ENCODE data around the gene OLAH.

OLAH gene

DNA sequence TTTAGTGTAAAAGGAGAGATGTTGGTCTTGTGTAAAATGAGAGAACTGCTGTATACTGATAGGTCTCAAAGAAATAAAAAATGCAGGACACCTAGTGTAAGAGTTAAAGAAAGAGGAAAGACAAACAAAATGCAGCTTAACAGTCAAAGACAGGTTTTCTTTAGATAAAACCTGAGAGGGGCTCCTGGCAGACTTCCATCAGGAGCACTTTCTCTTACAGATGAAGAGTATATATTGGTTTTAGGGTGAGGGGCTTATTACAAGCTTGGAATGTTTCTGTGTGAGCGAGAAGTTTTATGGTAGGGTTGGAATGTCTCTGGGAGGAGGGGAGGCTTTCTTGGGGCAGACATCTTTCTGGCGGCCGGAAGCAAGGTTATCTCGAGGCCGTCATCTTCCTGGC is 28.6 kb downstream of the OLAH start:
- no peak for DNase-seq

DNA sequence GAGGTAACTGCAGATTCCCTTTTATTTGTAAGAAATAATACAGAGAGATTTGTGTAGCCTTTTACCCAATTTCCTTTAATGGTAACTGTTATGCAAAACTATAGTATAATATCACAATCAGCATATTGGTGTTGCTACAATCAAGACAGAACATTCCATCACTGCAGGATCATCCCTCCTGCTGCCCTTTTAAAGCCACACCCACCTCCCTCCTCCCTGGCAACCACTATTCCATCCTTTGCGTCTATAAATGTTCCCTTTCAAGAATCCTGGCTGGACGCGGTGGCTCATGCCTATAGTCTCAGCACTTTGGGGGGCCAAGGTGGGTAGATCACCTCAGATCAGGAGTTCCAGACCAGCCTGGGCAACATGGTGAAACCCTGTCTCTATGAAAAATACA is 31.7 kb downstream of the OLAH start:
- DNase-seq, result no peak

DNA sequence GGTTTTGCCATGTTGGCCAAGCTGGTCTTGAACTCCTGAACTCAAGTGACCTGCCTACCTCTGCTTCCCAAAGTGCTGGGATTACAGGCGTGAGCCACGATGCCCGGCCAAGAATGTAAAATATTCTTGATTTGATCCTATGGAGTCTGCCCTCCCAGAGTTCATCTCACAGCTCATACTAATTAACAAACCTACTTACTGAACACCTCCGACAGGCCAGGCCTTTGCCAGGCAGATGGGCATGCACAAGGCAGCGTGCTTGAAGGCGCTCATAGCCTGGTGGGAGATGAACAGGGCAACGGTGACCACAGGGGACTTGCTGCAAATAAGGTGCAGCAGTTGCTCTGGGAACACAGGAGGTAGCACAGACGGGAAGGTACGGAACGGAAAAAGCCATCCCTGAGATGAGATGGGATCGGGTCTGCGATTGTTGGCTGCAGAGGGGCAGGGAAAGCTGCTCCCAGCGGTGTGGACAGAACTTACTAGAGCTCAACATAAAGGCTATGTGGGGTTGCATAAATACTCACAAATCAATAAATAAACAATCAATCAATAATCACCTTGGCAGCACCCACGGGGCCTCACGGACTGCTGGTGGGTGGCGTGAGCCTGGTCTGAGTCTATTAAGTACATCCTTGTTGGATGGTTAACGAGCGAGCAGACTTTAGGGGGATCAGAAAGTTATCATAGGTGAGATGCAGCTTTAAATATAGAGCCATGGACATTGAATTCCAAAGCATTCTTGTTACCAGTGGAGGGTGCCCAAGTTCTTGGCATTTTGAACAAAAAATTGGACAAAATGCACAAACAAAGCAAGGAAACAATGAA is 40.1 kb downstream of the OLAH start:
- no peak for DNase-seq

DNA sequence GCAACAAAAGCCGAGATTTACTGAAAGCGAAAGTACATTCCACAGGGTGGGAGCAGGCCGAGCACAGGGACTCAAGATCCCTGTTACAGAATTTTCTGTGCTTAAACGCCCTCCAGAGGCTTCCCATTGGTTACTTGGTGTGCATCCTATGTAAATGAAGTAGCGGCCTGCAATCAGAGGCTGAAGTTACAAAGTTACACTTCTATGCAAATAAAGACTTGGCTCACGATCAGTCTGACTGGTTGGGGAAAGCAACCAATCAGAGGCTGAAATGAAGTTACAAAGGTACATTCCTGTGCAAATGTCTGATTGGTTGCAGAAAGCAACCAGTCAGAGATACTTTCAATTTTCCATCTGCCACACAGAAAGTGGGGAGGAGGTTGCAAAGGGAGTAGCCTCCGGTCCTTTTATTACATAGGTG is 40.8 kb downstream of the OLAH start:
- DNase-seq, result no peak

DNA sequence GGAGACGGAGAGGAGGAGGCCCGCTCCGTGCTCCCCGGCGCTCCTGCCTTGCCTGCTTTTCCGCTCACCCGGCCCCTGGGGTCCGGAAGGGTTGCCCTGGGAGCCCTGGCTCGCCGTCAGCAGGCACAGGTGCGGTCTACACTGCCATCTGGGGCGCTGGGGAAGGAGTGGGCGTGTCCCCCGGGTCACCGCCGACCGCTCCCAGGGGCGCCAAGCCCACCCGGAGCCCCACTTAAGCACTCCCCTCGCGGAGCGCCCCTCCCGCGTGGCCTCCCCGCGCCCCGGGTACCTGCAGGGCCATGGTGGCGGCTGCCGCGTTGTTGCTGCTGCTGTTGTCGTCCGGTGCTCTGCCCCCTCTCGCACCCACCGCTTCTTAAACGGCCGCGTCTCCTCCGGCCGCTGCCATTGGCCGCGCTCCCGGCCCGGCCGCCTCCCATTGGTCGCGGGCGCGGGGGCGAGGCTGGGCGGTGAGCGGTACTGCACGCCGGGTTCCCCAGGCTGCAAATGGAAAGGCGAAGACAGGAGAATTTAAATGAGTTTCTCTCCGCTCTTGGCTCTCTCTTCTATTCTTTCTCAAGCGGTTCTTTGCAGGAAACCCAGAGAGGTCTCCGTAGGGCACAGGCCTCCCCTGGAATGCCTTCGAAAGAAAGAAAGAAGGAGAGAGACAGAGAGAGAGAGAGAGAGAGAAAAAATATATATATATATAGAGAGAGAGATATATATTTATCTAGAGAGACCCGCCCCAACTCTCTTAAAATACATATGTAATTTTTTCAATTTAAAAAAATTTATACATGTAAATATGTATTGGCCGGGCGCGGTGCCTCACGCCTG is 44.9 kb downstream of the OLAH start, which contains the start of gene ACBD7:
ACBD7 (minus strand) TSS at position 349 of the 834 bp plus-strand sequence; CDS start at position 301, 48 bp downstream.
- peak; percentile 55 to 58 for DNase-seq

DNA sequence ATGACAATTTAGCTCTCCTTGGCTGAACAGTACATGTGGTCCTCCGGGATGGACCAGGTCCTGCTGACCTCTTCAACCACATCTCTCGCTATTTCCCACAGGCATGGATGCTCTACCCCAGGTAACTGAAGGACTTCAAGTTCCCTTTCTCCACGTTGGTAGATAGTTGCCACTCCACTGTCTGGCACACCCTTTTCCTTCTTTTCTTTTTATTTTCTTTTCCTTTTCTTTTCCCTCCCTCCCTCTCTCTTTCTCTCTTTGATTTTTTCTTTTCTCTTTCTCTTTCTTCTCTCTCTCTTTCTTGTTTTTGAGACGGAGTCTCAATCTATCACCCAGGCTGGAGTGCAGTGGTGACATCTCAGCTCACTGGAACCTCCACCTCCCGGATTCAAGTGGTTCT is 47.7 kb downstream of the OLAH start:
- DNase-seq, result no peak

DNA sequence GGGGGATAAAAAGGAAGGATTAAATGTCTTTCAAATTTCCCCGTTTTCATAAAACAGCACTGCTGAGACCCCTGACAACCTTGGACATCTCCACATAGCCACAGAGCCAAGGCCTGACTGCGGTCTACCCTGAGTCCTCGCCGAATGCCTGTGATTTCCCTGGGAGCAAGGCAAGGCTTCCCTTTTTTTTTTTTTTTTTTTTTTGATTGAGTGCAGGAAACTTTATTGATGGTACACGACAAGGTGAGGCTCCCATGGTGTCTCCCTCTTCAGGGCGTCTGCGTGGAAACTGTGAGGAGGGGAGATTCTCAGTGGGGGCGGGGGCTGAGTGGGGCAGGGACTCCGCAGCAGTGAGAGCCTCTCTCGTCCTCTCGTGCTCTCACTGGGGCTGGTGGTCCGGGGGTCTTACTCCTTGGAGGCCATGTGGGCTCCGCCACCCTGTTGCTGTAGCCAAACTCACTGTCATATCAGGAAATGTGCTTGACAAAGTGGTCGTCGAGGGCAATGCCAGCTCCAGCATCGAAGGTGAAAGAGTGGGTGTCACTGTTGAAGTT is 49.2 kb downstream of the OLAH start:
- no peak for DNase-seq

DNA sequence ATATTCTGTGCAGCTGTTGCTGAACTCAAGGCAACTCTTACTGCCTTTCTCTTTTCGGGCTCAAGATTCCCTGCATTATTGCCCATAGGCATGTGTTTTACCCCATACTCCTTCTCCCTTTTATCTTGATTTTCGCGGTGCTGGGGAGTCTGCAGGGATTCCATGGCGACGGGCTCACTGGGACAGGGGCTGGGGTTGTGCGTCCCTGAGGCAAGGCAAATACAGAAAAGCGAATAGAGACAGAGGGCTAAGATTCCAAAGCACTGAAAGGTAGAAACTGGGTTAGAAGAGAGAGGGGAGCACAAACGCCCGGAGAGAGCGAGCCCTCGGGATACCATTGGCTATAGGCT is 52.9 kb downstream of the OLAH start:
- no peak for DNase-seq

DNA sequence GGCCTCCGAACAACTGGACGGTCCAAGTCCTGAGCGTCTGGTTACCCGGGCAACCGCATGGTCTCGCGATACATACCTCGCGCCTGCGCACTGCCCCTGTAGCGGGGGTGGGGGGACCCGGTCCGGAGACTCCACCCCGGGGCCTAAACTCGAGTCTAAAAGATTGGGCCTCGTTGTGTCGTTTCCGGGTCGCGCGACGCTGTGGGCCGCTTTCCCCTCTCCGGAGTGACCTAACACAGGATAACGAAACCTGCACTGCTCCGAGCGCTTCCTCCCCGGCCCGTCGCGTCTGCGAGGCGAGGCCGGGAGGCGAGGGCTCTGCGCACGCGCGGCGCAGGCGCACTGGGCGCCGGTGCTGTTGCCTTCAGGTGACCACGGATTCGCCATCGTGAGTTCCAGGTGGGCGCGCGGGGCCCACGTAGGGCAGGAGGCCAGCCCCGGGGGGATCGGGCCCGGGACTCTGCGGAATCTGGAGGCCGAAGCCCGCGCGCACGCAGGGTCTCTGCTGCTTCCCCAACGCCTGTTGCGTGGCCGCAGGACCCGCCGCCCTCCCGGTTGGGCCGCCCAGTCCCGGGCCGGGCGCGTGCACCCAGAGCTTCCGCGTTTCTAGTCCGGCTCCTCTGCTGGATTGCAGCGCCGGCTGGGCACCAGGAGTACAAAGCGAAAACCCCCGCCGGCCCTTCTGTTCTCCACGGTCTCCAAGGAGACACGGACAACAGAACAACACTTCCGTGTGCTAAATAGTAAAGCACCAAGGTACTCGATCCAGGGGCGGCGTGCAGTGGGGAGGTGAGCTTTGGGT is 53.5 kb downstream of the OLAH start, which contains the start of gene RPP38:
RPP38 (plus strand) TSS at position 345 of the 802 bp plus-strand sequence. CDS start 5,960 bp downstream, outside the sequence.
- DNase-seq, result peak; percentile 60 to 79

DNA sequence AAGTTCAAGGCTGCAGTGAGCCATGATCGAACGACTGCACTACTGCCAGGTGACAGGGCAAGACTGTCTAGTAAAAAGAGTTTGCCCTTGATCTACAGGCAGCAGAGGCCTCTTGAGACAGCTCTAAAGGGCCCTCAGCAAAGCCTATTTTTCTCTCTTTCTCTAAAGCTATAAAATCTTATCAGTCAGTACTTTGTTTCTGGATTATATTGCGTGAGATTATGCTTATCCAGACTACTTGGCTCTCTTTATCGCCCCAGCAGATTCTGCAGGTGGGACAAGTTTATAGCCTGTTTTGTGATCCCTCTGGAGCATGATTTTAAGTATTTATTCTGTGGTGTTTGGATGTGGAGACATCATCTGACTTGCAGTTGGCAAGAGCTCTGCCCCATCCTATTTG is 56.1 kb downstream of the OLAH start:
- DNase-seq, result no peak

DNA sequence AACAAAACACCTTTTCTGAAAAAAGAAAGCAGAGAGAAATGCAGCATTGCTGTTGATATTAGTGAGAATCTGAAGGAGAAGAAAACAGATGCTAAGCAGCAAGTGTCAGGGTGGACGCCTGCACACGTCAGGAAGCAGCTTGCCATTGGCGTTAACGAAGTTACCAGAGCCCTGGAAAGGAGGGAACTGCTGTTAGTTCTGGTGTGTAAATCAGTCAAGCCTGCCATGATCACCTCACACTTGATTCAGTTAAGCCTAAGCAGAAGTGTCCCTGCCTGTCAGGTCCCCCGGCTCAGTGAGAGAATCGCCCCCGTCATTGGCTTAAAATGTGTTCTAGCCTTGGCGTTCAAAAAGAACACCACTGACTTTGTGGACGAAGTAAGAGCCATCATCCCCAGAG is 59.8 kb downstream of the OLAH start:
- DNase-seq, result no peak

DNA sequence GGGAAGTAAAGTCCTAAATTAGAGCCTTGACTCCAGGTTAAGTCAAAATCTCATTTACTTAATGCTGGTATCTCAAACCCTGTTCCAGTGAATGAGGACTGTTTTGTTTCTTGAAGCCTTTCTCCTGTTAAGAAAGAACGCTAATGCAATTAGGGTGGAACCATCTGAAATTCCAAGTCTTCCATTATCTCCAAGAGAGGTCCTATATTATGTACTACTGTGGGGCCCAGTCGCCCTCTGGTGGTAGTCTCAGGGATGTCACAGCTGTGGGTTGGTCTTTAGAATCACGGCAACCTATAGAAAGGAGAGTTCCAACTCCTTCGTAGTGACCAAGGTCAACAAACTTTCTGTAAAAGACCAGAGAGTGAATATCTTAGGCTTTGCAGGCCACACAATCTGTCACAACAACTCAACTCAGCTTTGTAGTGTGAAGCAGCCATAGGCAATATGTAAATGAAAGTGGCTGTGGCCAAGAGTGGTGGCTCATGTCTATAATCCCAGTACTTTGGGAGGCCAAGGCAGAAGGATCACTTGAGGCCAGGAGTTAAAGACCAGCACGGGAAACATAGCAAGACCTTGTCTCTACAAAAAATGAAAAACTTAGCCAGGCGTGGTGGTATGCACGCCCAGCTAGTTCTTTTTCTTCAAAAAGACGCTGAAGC is 62.7 kb downstream of the OLAH start:
- peak in 1 of 2 experiments; percentile 18 for DNase-seq

DNA sequence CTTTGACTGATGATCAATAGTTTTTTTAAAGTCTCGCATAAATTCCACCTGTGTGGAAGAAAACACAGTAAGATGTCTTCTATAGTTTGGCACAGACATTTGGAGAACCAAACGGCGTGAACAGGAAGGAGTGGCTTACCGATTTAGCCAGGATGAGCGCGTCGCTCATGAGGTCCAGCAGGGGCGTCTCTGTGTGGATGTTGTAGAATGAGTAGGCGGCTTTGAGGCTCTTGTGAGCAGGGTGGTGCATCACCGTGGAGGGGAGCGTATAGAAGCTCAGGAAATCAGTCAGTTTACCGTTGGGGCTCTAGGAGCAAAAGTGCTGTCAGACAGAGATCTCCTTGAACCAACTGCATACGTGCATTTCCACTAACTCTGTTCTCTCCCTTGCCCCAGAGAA is 68.9 kb downstream of the OLAH start:
- DNase-seq, result no peak

DNA sequence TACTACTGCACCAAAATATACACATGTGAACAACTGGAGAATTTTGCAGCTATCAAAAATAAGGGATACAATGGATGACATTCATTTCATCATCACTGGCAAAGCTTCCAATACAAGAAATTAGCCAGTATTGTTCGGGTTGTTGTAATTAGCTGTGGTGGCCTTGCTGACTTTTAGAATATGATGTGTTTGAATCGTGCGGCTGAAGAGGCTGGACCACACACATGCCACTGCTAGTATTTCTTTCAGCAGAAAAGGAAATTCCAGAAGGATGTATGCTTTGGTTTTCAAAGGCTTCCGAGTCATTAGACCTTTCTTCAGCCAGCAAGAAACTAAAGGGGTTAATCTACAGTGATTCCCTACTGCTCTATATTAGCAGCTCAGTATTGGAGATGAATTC is 70.0 kb downstream of the OLAH start:
- no peak for DNase-seq

DNA sequence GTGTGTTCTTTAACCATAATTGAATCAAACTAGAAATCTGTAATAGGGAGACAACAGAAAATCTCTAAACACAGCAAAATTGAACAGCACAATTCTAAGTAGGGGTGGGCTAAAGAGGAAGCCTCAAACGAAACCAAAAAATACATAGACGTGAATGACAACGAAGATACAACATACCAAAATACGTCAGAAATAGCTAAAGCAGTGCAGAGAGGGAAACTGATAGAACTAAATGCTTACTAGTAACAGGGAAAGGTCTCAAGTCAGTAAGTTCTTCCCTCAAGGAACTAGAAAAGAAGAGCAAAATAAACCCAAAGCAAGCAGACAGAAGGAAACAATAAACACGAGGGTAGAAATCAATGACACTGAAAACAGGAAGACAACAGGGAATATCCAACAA is 72.5 kb downstream of the OLAH start:
- DNase-seq, result no peak

DNA sequence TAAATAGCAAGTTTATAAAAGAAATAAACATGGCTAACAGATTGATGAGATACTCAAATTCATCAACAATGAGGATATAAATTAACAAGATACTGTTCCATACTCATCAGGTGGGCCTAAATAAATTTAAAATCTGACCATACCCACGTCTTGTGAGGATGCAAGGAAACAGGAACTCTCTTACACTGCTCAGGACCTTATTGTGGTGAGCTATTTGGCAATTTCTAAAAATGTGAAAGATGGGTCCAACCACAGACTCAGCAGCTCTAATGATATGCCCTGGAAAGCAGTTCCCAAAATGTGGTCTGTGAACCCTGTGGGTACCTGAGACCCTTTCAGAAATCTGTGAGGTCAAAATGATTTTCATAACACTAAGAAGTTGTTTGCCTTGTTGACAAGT is 74.9 kb downstream of the OLAH start:
- DNase-seq, result no peak

DNA sequence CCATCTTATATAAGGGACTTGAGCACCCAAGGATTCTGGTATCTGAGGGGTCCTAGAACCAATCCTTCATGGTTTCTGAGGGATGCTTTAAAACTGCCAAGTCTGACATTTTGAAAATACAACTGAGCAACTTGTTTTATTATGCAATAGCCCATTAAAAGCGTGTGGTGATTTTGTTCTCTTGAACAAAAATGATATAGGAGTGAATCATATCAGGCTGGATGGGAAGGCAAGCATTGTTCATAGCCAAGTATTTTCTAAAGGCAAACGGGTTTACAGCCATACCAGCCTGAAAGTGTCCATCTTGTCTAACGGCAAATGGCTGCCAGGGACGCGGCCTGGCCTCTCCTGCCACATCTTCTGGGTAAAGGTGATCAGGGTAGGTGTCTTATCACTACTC is 76.8 kb downstream of the OLAH start:
- no peak for DNase-seq

DNA sequence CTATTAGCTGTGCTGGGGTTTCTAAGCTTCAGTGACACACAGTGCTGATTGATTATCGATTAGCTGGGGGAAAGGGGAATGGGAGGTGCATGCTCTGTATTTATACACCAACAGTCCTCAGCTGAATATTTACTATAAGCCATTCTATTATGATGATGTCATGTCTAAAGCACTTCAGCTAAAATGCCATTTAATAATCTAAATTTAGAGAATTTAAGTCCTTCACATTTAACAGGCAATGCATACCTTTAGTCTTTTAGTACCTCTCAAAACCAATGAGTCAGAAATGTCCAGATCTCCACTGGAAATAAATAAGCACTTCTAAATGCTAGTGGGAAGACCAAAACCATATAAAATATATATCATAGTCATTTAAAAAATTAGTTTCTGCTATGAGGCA is 78.0 kb downstream of the OLAH start:
- no peak for DNase-seq

DNA sequence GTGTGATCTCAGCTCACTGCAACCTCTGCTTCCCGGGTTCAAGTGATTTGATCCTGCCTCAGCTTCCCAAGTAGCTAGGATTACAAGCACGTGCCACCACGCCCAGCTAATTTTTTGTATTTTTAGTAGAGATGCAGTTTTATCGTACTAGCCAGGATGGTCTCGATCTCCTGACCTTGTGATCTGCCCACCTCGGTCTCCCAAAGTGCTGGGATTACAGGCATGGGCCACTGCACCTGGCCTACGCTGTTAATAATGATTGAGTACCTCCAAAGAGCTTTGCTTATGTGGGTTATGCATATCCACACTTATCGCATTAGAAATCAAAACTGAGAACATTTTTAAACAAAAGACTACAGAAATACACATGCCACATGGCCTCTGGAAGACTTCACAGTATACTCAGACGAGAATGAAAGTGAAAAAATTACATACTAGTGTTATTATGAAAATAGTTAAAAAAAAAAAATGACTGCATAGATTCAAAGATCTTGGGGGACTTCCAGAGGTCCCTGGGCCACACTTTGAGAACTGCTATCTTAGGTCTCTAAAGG is 78.8 kb downstream of the OLAH start:
- DNase-seq, result no peak

Data from NCI-H1930 (cell line).